ENCODE results near the gene MPC1.

Gene MPC1

GRCh38 chr6:166382933-166383801, at the start of gene MPC1:
TSS of gene MPC1 (minus strand) at chr6:166382940. CDS start at chr6:166382876, 64 bp downstream.
- DNase-seq (ENCODE audit: low read depth in 1 of 2, low spot score in 1 of 2): peak; percentile 90 to 95
- TF ChIP-seq JUND (IDR thresholded peaks at IDR 0.05; ENCODE audit: low read depth): no peak
- in situ Hi-C loops (cut with HindIII; ENCODE audit: low pct_unique_long_range_greater_than_20kb, low sequenced_read_pairs): no loop called here

GRCh38 chr6:166430269-166430668, 47.5 kb upstream of the MPC1 start:
- in situ Hi-C loops (cut with HindIII; ENCODE audit: low pct_unique_long_range_greater_than_20kb, low sequenced_read_pairs): no loop called here
- DNase-seq (ENCODE audit: low read depth in 1 of 2, low spot score in 1 of 2): no peak
- no peak for TF ChIP-seq JUND (IDR thresholded peaks at IDR 0.05; ENCODE audit: low read depth)

- in situ Hi-C loops (cut with HindIII; ENCODE audit: low pct_unique_long_range_greater_than_20kb, low sequenced_read_pairs): no loop called here
- DNase-seq (ENCODE audit: low read depth in 1 of 2, low spot score in 1 of 2): no peak
- no peak for TF ChIP-seq JUND (IDR thresholded peaks at IDR 0.05; ENCODE audit: low read depth)
Measured at GRCh38 chr6:166424431-166424830, 41.7 kb upstream of the MPC1 start.

- TF ChIP-seq JUND (IDR thresholded peaks at IDR 0.05; ENCODE audit: low read depth): no peak
Measured at GRCh38 chr6:166423781-166424180, 41.0 kb upstream of the MPC1 start.

GRCh38 chr6:166423051-166423745, 40.5 kb upstream of the MPC1 start:
- DNase-seq (ENCODE audit: low read depth in 1 of 2, low spot score in 1 of 2): no peak
- no peak for TF ChIP-seq JUND (IDR thresholded peaks at IDR 0.05; ENCODE audit: low read depth)
- in situ Hi-C loops (cut with HindIII; ENCODE audit: low pct_unique_long_range_greater_than_20kb, low sequenced_read_pairs): no loop called here

More at GRCh38 chr6:166423781-166424180, 41.0 kb upstream of the MPC1 start:
- in situ Hi-C loops (cut with HindIII; ENCODE audit: low pct_unique_long_range_greater_than_20kb, low sequenced_read_pairs): no loop called here
- DNase-seq (ENCODE audit: low read depth in 1 of 2, low spot score in 1 of 2): no peak

- DNase-seq (ENCODE audit: low read depth in 1 of 2, low spot score in 1 of 2): no peak
- no peak for TF ChIP-seq JUND (IDR thresholded peaks at IDR 0.05; ENCODE audit: low read depth)
- in situ Hi-C loops (cut with HindIII; ENCODE audit: low pct_unique_long_range_greater_than_20kb, low sequenced_read_pairs): no loop called here
Measured at GRCh38 chr6:166422201-166422940, 39.6 kb upstream of the MPC1 start.

GRCh38 chr6:166420351-166420750, 37.6 kb upstream of the MPC1 start:
- in situ Hi-C loops (cut with HindIII; ENCODE audit: low pct_unique_long_range_greater_than_20kb, low sequenced_read_pairs): no loop called here
- no peak for TF ChIP-seq JUND (IDR thresholded peaks at IDR 0.05; ENCODE audit: low read depth)

GRCh38 chr6:166419717-166420116, 37.0 kb upstream of the MPC1 start:
- no peak for TF ChIP-seq JUND (IDR thresholded peaks at IDR 0.05; ENCODE audit: low read depth)
- in situ Hi-C loops (cut with HindIII; ENCODE audit: low pct_unique_long_range_greater_than_20kb, low sequenced_read_pairs): no loop called here
- DNase-seq (ENCODE audit: low read depth in 1 of 2, low spot score in 1 of 2): no peak

More at GRCh38 chr6:166420351-166420750, 37.6 kb upstream of the MPC1 start:
- DNase-seq (ENCODE audit: low read depth in 1 of 2, low spot score in 1 of 2): peak in 1 of 2 experiments; percentile 78

- in situ Hi-C loops (cut with HindIII; ENCODE audit: low pct_unique_long_range_greater_than_20kb, low sequenced_read_pairs): no loop called here
- no peak for DNase-seq (ENCODE audit: low read depth in 1 of 2, low spot score in 1 of 2)
- TF ChIP-seq JUND (IDR thresholded peaks at IDR 0.05; ENCODE audit: low read depth): no peak
Measured at GRCh38 chr6:166419286-166419685, 36.5 kb upstream of the MPC1 start.

- DNase-seq (ENCODE audit: low read depth in 1 of 2, low spot score in 1 of 2): no peak
- in situ Hi-C loops (cut with HindIII; ENCODE audit: low pct_unique_long_range_greater_than_20kb, low sequenced_read_pairs): no loop called here
- TF ChIP-seq JUND (IDR thresholded peaks at IDR 0.05; ENCODE audit: low read depth): no peak
Measured at GRCh38 chr6:166418691-166419143, 36.0 kb upstream of the MPC1 start.

GRCh38 chr6:166417285-166417691, 34.5 kb upstream of the MPC1 start:
- in situ Hi-C loops (cut with HindIII; ENCODE audit: low pct_unique_long_range_greater_than_20kb, low sequenced_read_pairs): no loop called here
- no peak for TF ChIP-seq JUND (IDR thresholded peaks at IDR 0.05; ENCODE audit: low read depth)

GRCh38 chr6:166415833-166416347, 33.1 kb upstream of the MPC1 start:
- no peak for TF ChIP-seq JUND (IDR thresholded peaks at IDR 0.05; ENCODE audit: low read depth)
- in situ Hi-C loops (cut with HindIII; ENCODE audit: low pct_unique_long_range_greater_than_20kb, low sequenced_read_pairs): no loop called here
- DNase-seq (ENCODE audit: low read depth in 1 of 2, low spot score in 1 of 2): no peak

More at GRCh38 chr6:166417285-166417691, 34.5 kb upstream of the MPC1 start:
- no peak for DNase-seq (ENCODE audit: low read depth in 1 of 2, low spot score in 1 of 2)
